Uterus (tissue), 2 donors: ENCODE measurements around the gene TGFBI.

ENCODE experiments used
- CTCF ChIP-seq, 4 experiments: fragments of 200-600 bp in 2 of 4; fragments of 450-650 bp in 2 of 4; sonication (generic) in 2 of 4; IDR thresholded peaks; one replicate each; pipeline ENCODE4 v1.5.1; 2016 to 2019; ENCODE audit warnings: antibody characterized with exemption in 4 of 4, mild to moderate bottlenecking in 2 of 4, moderate library complexity in 1 of 4
- POLR2A ChIP-seq, 2 donors: fragments of 450-650 bp; IDR thresholded peaks; one replicate each; pipeline ENCODE4 v1.6.1; 2016; ENCODE audit warnings: antibody characterized with exemption in 2 of 2, mild to moderate bottlenecking in 1 of 2, moderate library complexity in 1 of 2

DNA sequence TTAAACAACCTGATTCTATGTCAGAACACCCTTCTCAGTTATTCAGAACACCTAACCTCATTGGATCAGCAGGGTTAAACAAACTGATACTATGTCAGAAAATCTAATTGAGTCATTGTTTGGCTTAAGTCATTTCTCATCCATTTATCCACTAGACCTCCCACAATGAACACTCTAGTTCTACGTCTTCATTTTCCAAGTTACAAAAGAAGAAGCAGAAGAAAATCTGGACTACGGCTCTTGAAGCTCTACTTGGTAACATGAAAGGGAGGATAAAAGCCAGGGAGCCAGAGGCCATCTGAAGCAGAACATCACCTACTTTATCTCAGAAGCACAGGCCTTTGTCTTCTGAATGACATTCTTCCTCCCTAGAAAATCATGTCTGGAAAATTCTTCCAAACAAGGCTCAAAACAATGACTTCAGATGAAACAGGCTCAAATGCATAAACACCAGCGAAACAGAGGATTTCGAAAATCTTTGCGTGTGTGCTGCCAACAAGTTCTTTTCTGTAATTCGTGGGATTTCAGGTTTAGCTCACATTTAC, 35.4 kb upstream of the TGFBI start:
- TF ChIP-seq CTCF (IDR thresholded peaks at IDR 0.05), result no peak
- no peak for TF ChIP-seq POLR2A (IDR thresholded peaks at IDR 0.05)
